ENCODE results near the gene SUSD1.

GRCh38 chr9:112050544-112051475 is 124.3 kb downstream of the SUSD1 start:
- TF ChIP-seq ZEB2 (tag by site-specific recombination; IDR thresholded peaks at IDR 0.05) (no peak), CTCF (tag by site-specific recombination; IDR thresholded peaks at IDR 0.05) (no peak), ZFP37 (tag by site-specific recombination; IDR thresholded peaks at IDR 0.05) (no peak), ZNF704 (tag by site-specific recombination; IDR thresholded peaks at IDR 0.05) (no peak), ZNF146 (tag by site-specific recombination; IDR thresholded peaks at IDR 0.05) (no peak), REST (tag by site-specific recombination; IDR thresholded peaks at IDR 0.05) (no peak), ZFP41 (tag by site-specific recombination; IDR thresholded peaks at IDR 0.05; ENCODE audit: borderline replicate concordance) (no peak)

Data from HEK293 (cell line).